Measurements from ENCODE around the gene GAB1.
A peak's percentile ranks its signal among the peaks of the same experiment; 100 is the strongest.

Gene GAB1

DNA sequence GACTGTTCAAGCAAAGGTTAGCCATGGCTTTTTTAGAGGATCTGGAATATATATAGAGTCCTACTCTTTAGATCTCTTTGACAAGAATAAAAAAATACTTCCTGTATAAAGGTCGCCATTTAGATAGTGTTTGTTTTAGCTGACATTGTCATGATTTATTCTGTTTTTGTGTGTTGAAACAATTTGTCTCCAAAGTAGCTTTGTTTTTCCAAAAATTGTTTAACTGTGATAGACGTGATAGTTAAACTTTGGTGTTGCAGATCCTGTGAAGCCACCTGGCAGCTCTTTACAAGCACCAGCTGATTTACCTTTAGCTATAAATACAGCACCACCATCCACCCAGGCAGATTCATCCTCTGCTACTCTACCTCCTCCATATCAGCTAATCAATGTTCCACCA is 96.6 kb downstream of the GAB1 start:
- Histone ChIP-seq H3K9ac (ENCODE audit: insufficient read length) (no peak overlapping the region), H3K36me3 (ENCODE audit: insufficient read depth, low read length) (no peaks in the 10 kb centered on the region), H3K27ac (no peak overlapping the region), H3K4me3 (no peak overlapping the region), H3K9me3 (ENCODE audit: low read depth, low read length) (0 out of 2 replicates have a peak, but pooled peaks cover 4% of the 10 kb centered on the region)
- TF ChIP-seq POLR2AphosphoS5 (IDR thresholded peaks at IDR 0.05; ENCODE audit: borderline replicate concordance, low read depth, low read length): no peak
- no peak for TF ChIP-seq FOXP2 (optimal IDR thresholded peaks at IDR 0.05; ENCODE audit: control extremely low read depth, extremely low read length, insufficient read depth)
- no peak for TF ChIP-seq EZH2 (IDR thresholded peaks at IDR 0.05)
- no peak for DNase-seq (ENCODE audit: low read depth, low spot score)

DNA sequence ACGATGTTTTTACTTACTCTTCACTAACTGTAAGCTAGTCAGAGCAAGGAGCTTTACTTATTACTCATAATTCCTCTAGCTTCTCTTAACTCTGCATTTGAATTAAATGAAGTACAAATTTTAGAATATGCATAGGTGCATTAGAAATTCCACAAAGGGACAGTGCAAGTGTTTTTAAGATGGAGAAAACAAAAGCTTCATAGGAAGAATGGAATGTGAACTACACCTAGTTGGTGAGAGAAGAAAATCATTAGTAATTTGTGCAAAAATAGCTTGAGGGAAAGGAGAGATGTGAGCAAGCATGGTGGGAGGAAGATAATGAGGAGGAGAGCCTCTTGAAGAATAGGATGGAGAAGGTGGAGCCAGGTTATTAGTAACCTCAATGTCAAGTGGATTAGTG is 99.3 kb downstream of the GAB1 start:
- Histone ChIP-seq H3K9me3 (ENCODE audit: low read depth, low read length) (0 out of 2 replicates have a peak, but pooled peaks cover under 1% of the 10 kb centered on the region), H3K4me3 (no peak overlapping the region), H3K9ac (ENCODE audit: insufficient read length) (no peak overlapping the region), H3K36me3 (ENCODE audit: insufficient read depth, low read length) (no peaks in the 10 kb centered on the region), H3K27ac (no peak overlapping the region)
- no peak for DNase-seq (ENCODE audit: low read depth, low spot score)
- TF ChIP-seq FOXP2 (optimal IDR thresholded peaks at IDR 0.05; ENCODE audit: control extremely low read depth, extremely low read length, insufficient read depth): no peak
- TF ChIP-seq POLR2AphosphoS5 (IDR thresholded peaks at IDR 0.05; ENCODE audit: borderline replicate concordance, low read depth, low read length): no peak
- no peak for TF ChIP-seq EZH2 (IDR thresholded peaks at IDR 0.05)

DNA sequence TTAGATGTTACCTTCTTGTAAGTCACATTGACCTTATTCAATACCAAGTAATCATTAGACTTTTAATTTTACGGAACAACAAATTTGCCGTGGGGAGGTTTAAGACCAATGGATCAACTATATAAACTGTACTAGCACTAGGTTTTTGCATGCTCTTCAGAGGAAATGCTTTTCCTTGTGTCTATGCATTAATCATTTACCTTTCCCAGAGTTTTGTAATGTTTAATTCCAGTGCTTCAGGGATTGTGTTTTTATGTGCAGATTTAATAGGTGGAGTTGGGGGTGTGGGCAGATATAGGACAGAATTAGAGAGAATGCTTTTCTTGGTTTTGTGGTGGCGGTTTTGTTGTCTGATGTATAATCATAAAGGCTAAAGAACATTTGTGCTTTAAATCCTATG is 100.8 kb downstream of the GAB1 start:
- no peak for TF ChIP-seq FOXP2 (optimal IDR thresholded peaks at IDR 0.05; ENCODE audit: control extremely low read depth, extremely low read length, insufficient read depth)
- TF ChIP-seq POLR2AphosphoS5 (IDR thresholded peaks at IDR 0.05; ENCODE audit: borderline replicate concordance, low read depth, low read length): no peak
- TF ChIP-seq EZH2 (IDR thresholded peaks at IDR 0.05): no peak
- Histone ChIP-seq H3K4me3 (no peak overlapping the region), H3K27ac (no peak overlapping the region), H3K36me3 (ENCODE audit: insufficient read depth, low read length) (no peaks in the 10 kb centered on the region), H3K9ac (ENCODE audit: insufficient read length) (no peak overlapping the region), H3K9me3 (ENCODE audit: low read depth, low read length) (no peaks in the 10 kb centered on the region)
- DNase-seq (ENCODE audit: low read depth, low spot score): no peak

GRCh38 chr4:143437937-143438336 is 101.3 kb downstream of the GAB1 start:
- Histone ChIP-seq H3K36me3 (ENCODE audit: insufficient read depth, low read length) (no peaks in the 10 kb centered on the region), H3K27ac (no peak overlapping the region), H3K9me3 (ENCODE audit: low read depth, low read length) (no peaks in the 10 kb centered on the region), H3K9ac (ENCODE audit: insufficient read length) (no peak overlapping the region), H3K4me3 (no peak overlapping the region)
- no peak for DNase-seq (ENCODE audit: low read depth, low spot score)
- TF ChIP-seq EZH2 (IDR thresholded peaks at IDR 0.05): no peak
- no peak for TF ChIP-seq FOXP2 (optimal IDR thresholded peaks at IDR 0.05; ENCODE audit: control extremely low read depth, extremely low read length, insufficient read depth)
- TF ChIP-seq POLR2AphosphoS5 (IDR thresholded peaks at IDR 0.05; ENCODE audit: borderline replicate concordance, low read depth, low read length): no peak

DNA sequence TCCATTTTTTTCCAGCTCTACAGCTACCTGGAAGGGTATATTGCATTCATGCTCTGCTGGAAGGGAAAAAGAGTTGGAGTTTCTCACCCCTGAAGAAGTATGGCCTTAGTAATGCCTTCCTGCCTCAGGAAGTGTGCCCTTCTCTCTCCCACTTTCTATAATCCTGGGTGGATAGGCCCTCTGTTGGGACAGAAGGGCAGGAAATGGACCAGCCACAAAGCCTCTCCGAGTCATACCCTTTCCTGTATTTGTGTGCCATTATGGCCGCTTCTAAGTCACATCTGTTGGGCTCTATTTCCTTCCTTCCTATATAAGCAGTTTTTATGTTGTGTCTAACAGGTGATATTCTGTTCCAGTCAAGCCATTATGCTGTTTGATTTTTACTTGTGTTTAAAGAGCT is 102.0 kb downstream of the GAB1 start:
- H3K9ac ChIP-seq (ENCODE audit: insufficient read length): no peak overlapping the region
- TF ChIP-seq FOXP2 (optimal IDR thresholded peaks at IDR 0.05; ENCODE audit: control extremely low read depth, extremely low read length, insufficient read depth): no peak
- no peak for TF ChIP-seq EZH2 (IDR thresholded peaks at IDR 0.05)
- TF ChIP-seq POLR2AphosphoS5 (IDR thresholded peaks at IDR 0.05; ENCODE audit: borderline replicate concordance, low read depth, low read length): no peak
- H3K27ac ChIP-seq: no peak overlapping the region
- DNase-seq (ENCODE audit: low read depth, low spot score): no peak
- no peak overlapping the region for H3K4me3 ChIP-seq
- H3K9me3 ChIP-seq (ENCODE audit: low read depth, low read length): no peaks in the 10 kb centered on the region
- no peaks in the 10 kb centered on the region for H3K36me3 ChIP-seq (ENCODE audit: insufficient read depth, low read length)

DNA sequence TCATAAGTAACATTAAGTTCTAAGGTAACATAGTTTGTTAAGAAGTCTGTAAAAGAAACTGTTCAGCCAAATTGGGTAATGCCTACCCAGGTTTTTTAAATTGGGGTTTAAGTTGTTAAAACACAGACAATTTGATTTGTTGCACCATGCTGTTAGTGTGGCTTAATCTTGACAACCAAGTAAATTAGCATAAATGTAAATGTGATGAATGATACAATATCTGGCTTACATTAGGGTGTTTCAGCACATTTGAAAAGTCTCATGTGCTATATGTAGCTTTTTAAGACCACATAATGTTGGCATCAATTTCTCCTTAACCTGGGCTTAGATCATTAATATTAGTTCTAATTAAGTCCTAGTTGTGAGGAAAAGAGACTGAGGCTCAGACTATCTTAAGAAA is 104.4 kb downstream of the GAB1 start:
- no peak for TF ChIP-seq FOXP2 (optimal IDR thresholded peaks at IDR 0.05; ENCODE audit: control extremely low read depth, extremely low read length, insufficient read depth)
- no peak for TF ChIP-seq EZH2 (IDR thresholded peaks at IDR 0.05)
- no peak for TF ChIP-seq POLR2AphosphoS5 (IDR thresholded peaks at IDR 0.05; ENCODE audit: borderline replicate concordance, low read depth, low read length)
- H3K9ac ChIP-seq (ENCODE audit: insufficient read length): no peak overlapping the region
- no peak overlapping the region for H3K27ac ChIP-seq
- no peak overlapping the region for H3K4me3 ChIP-seq
- no peaks in the 10 kb centered on the region for H3K9me3 ChIP-seq (ENCODE audit: low read depth, low read length)
- DNase-seq (ENCODE audit: low read depth, low spot score): no peak
- H3K36me3 ChIP-seq (ENCODE audit: insufficient read depth, low read length): no peaks in the 10 kb centered on the region

GRCh38 chr4:143441678-143442077 is 105.0 kb downstream of the GAB1 start:
- H3K4me3 ChIP-seq: no peak overlapping the region
- H3K27ac ChIP-seq: no peak overlapping the region
- H3K36me3 ChIP-seq (ENCODE audit: insufficient read depth, low read length): no peaks in the 10 kb centered on the region
- no peak for DNase-seq (ENCODE audit: low read depth, low spot score)
- H3K9ac ChIP-seq (ENCODE audit: insufficient read length): no peak overlapping the region
- TF ChIP-seq FOXP2 (optimal IDR thresholded peaks at IDR 0.05; ENCODE audit: control extremely low read depth, extremely low read length, insufficient read depth) (no peak), POLR2AphosphoS5 (IDR thresholded peaks at IDR 0.05; ENCODE audit: borderline replicate concordance, low read depth, low read length) (no peak), EZH2 (IDR thresholded peaks at IDR 0.05) (no peak)
- no peaks in the 10 kb centered on the region for H3K9me3 ChIP-seq (ENCODE audit: low read depth, low read length)

DNA sequence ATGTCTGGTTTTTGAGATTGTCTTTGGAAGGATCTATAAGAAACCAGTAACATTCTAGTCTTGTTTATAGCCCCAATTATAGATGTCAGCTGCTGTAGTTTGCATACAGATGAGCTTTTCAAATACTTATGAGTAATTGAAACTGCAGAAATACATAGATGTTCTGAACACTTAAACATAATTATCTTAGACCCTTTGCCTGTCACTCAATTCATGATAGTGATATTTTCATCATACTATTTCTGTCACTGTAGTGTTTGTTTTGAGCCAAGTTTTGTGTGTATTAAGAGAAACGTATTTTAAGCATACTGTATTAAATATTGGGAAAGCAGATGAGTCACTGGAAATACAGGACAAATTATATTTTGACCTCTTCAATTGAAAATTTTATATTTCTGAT is 107.1 kb downstream of the GAB1 start:
- Histone ChIP-seq H3K4me3 (no peak overlapping the region), H3K36me3 (ENCODE audit: insufficient read depth, low read length) (no peaks in the 10 kb centered on the region), H3K27ac (no peak overlapping the region), H3K9ac (ENCODE audit: insufficient read length) (no peak overlapping the region), H3K9me3 (ENCODE audit: low read depth, low read length) (no peaks in the 10 kb centered on the region)
- DNase-seq (ENCODE audit: low read depth, low spot score): no peak
- TF ChIP-seq POLR2AphosphoS5 (IDR thresholded peaks at IDR 0.05; ENCODE audit: borderline replicate concordance, low read depth, low read length) (no peak), FOXP2 (optimal IDR thresholded peaks at IDR 0.05; ENCODE audit: control extremely low read depth, extremely low read length, insufficient read depth) (no peak), EZH2 (IDR thresholded peaks at IDR 0.05) (no peak)

GRCh38 chr4:143451186-143451585 is 114.5 kb downstream of the GAB1 start:
- Histone ChIP-seq H3K27ac (no peak overlapping the region), H3K9me3 (ENCODE audit: low read depth, low read length) (no peaks in the 10 kb centered on the region), H3K9ac (ENCODE audit: insufficient read length) (no peak overlapping the region), H3K4me3 (no peak overlapping the region), H3K36me3 (ENCODE audit: insufficient read depth, low read length) (no peaks in the 10 kb centered on the region)
- TF ChIP-seq FOXP2 (optimal IDR thresholded peaks at IDR 0.05; ENCODE audit: control extremely low read depth, extremely low read length, insufficient read depth): no peak
- no peak for TF ChIP-seq POLR2AphosphoS5 (IDR thresholded peaks at IDR 0.05; ENCODE audit: borderline replicate concordance, low read depth, low read length)
- no peak for TF ChIP-seq EZH2 (IDR thresholded peaks at IDR 0.05)
- DNase-seq (ENCODE audit: low read depth, low spot score): peak; percentile 14
